SK-N-SH (cell line): ENCODE measurements around the gene DUSP2.

ENCODE experiments used
- CHD2 ChIP-seq: fragments of 150-350 bp; IDR thresholded peaks from 2 replicates; pipeline ENCODE4 v1.6.1; 2018; ENCODE audit warnings: low read length; ENCODE audit not compliant: partially characterized antibody
- ELF1 ChIP-seq: IDR thresholded peaks from 2 replicates; pipeline ENCODE4 v1.4.0; 2012
- EP300 ChIP-seq, 2 experiments: IDR thresholded peaks; 2 replicates each; pipeline versions ENCODE4 v1.4.0 to v1.6.1; 2012; ENCODE audit warnings: borderline replicate concordance in 1 of 2, low read depth in 1 of 2, low read length in 1 of 2
- FOXJ3 ChIP-seq: sonication (generic); formaldehyde crosslinking; IDR thresholded peaks from 2 replicates; pipeline ENCODE4 v1.5.1; 2020; ENCODE audit warnings: mild to moderate bottlenecking, missing genetic modification reagents
- GATA2 ChIP-seq: sonication (generic); formaldehyde crosslinking; IDR thresholded peaks from 2 replicates; pipeline ENCODE4 v1.5.0; 2020; ENCODE audit warnings: mild to moderate bottlenecking, missing genetic modification reagents
- MEF2A ChIP-seq: IDR thresholded peaks from 2 replicates; pipeline ENCODE4 v1.4.0; 2012; ENCODE audit warnings: low read depth, borderline replicate concordance
- NFIC ChIP-seq: IDR thresholded peaks from 2 replicates; pipeline ENCODE4 v1.4.0; 2012; ENCODE audit warnings: borderline replicate concordance
- POLR2AphosphoS5 ChIP-seq: IDR thresholded peaks from 2 replicates; pipeline ENCODE4 v1.6.1; 2012; ENCODE audit warnings: low read depth, low read length
- SMC3 ChIP-seq: IDR thresholded peaks from 2 replicates; pipeline ENCODE4 v1.6.1; 2012; ENCODE audit warnings: low read depth, low read length, improper control_type of control experiment
- YY1 ChIP-seq: IDR thresholded peaks from 2 replicates; pipeline ENCODE4 v1.4.0; 2012; ENCODE audit warnings: low read depth, mild to moderate bottlenecking
- TF ChIP-seq, protein P1 (sequence below): fragments of 150-350 bp; IDR thresholded peaks from 2 replicates; pipeline ENCODE4 v1.6.1; 2017; ENCODE audit warnings: antibody characterized with exemption, low read length, low read depth, borderline replicate concordance
- TF ChIP-seq, protein P2 (sequence below): fragments of 200-600 bp; sonication (generic); IDR thresholded peaks from 2 replicates; pipeline ENCODE4 v1.6.1; 2017; ENCODE audit warnings: antibody characterized with exemption, mild to moderate bottlenecking, moderate library complexity
- TF ChIP-seq, protein P3 (sequence below): IDR thresholded peaks from 2 replicates; pipeline ENCODE4; 2012

DNA sequence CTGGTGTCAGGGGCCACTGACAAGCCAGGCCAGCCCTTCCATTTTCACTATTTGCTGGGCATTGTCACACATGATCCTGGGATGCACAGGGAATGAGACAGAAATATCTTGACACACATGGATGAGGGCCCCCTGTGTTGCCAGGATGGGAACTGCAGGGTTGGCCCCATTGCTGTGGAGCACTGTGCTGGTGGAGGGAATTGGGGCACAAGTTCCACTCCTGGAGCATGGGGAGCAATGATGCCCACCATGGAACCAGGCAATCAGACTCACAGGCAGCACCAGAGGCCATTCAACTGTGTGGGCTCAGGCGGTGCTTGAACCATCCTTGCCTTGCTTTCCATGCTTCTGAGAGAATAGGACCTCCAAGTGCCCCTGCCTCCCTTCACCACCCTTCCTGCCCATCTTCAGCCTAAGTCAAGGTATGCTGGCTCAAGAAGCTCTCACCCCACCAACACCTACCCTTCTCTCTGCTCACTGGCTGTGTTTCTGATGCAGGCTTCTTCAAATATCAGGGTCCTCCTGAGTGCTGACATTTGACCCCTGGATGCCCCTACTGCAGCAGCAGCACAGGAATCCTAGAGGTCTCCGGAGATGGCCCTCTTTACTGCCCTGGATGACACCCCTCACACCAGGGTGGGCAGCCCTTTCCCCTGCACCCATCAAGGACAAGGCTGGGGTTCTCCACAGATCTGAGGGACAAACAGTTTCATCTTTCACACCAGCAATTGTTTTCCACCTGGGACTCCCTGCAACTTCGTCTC is 39.9 kb downstream of the DUSP2 start:
- TF ChIP-seq NFIC (no peak), FOXJ3 (no peak), SMC3 (no peak), POLR2AphosphoS5 (no peak), GATA2 (CRISPR knock-in tag) (no peak), MEF2A (no peak), EP300 (IDR thresholded peaks at IDR 0.05; ENCODE audit: borderline replicate concordance in 1 of 2, low read depth in 1 of 2, low read length in 1 of 2) (no peak), CHD2 (no peak), YY1 (no peak), ELF1 (no peak)
- TF ChIP-seq, protein P1, sequence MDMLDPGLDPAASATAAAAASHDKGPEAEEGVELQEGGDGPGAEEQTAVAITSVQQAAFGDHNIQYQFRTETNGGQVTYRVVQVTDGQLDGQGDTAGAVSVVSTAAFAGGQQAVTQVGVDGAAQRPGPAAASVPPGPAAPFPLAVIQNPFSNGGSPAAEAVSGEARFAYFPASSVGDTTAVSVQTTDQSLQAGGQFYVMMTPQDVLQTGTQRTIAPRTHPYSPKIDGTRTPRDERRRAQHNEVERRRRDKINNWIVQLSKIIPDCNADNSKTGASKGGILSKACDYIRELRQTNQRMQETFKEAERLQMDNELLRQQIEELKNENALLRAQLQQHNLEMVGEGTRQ: no peak
- TF ChIP-seq, protein P2, sequence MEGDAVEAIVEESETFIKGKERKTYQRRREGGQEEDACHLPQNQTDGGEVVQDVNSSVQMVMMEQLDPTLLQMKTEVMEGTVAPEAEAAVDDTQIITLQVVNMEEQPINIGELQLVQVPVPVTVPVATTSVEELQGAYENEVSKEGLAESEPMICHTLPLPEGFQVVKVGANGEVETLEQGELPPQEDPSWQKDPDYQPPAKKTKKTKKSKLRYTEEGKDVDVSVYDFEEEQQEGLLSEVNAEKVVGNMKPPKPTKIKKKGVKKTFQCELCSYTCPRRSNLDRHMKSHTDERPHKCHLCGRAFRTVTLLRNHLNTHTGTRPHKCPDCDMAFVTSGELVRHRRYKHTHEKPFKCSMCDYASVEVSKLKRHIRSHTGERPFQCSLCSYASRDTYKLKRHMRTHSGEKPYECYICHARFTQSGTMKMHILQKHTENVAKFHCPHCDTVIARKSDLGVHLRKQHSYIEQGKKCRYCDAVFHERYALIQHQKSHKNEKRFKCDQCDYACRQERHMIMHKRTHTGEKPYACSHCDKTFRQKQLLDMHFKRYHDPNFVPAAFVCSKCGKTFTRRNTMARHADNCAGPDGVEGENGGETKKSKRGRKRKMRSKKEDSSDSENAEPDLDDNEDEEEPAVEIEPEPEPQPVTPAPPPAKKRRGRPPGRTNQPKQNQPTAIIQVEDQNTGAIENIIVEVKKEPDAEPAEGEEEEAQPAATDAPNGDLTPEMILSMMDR: no peak
- TF ChIP-seq, protein P3, sequence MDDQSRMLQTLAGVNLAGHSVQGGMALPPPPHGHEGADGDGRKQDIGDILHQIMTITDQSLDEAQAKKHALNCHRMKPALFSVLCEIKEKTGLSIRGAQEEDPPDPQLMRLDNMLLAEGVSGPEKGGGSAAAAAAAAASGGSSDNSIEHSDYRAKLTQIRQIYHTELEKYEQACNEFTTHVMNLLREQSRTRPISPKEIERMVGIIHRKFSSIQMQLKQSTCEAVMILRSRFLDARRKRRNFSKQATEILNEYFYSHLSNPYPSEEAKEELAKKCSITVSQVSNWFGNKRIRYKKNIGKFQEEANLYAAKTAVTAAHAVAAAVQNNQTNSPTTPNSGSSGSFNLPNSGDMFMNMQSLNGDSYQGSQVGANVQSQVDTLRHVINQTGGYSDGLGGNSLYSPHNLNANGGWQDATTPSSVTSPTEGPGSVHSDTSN: no peak
